ENCODE data around the gene CIITA. TPM values are rescaled to one million over a fixed set of nuclear protein-coding genes. Genes with fewer than 3 reads are reported as not detected.

CIITA gene
- total and polyA plus RNA-seq, 8 donors, result 1.8 to 39.7 (median 5.4) TPM

DNA sequence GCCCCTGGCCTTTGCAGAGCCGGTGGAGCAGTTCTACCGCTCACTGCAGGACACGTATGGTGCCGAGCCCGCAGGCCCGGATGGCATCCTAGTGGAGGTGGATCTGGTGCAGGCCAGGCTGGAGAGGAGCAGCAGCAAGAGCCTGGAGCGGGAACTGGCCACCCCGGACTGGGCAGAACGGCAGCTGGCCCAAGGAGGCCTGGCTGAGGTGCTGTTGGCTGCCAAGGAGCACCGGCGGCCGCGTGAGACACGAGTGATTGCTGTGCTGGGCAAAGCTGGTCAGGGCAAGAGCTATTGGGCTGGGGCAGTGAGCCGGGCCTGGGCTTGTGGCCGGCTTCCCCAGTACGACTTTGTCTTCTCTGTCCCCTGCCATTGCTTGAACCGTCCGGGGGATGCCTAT lies 29.5 kb downstream of the CIITA start:
- WGBS, 2 donors, result 91 to 93% methylated on average over 19 of the region's 19 CpGs
- Histone ChIP-seq H3K4me1 (no peaks in the 10 kb centered on the region), H3K27me3 (no peaks in the 10 kb centered on the region), H3K36me3 (peaks cover 0 to 5% (median 0%) of the 10 kb centered on the region in 3 donors), H3K9me3 (no peaks in the 10 kb centered on the region), H3K27ac (no peak overlapping the region), H3K4me3 (no peak overlapping the region)
- no peak for TF ChIP-seq CTCF (IDR thresholded peaks at IDR 0.05)
- FAIRE-seq, result no peak
- no peak for ATAC-seq
- intact Hi-C loops (cut with DNase I), result loop anchor here in 1 of 3 donors (10.0 kb wide), 1 partner anchor 62 kb away; no protein-coding TSS in a partner anchor
- DNase-seq, result no peak

DNA sequence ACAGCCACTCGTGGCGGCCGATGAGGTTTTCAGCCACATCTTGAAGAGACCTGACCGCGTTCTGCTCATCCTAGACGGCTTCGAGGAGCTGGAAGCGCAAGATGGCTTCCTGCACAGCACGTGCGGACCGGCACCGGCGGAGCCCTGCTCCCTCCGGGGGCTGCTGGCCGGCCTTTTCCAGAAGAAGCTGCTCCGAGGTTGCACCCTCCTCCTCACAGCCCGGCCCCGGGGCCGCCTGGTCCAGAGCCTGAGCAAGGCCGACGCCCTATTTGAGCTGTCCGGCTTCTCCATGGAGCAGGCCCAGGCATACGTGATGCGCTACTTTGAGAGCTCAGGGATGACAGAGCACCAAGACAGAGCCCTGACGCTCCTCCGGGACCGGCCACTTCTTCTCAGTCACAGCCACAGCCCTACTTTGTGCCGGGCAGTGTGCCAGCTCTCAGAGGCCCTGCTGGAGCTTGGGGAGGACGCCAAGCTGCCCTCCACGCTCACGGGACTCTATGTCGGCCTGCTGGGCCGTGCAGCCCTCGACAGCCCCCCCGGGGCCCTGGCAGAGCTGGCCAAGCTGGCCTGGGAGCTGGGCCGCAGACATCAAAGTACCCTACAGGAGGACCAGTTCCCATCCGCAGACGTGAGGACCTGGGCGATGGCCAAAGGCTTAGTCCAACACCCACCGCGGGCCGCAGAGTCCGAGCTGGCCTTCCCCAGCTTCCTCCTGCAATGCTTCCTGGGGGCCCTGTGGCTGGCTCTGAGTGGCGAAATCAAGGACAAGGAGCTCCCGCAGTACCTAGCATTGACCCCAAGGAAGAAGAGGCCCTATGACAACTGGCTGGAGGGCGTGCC lies 30.1 kb downstream of the CIITA start:
- FAIRE-seq, result no peak

DNA sequence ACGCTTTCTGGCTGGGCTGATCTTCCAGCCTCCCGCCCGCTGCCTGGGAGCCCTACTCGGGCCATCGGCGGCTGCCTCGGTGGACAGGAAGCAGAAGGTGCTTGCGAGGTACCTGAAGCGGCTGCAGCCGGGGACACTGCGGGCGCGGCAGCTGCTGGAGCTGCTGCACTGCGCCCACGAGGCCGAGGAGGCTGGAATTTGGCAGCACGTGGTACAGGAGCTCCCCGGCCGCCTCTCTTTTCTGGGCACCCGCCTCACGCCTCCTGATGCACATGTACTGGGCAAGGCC lies 30.7 kb downstream of the CIITA start:
- Histone ChIP-seq H3K27ac (no peak overlapping the region), H3K36me3 (peaks cover 0 to 5% (median 0%) of the 10 kb centered on the region in 3 donors), H3K4me1 (no peaks in the 10 kb centered on the region), H3K27me3 (no peaks in the 10 kb centered on the region), H3K9me3 (no peaks in the 10 kb centered on the region), H3K4me3 (no peak overlapping the region)
- 91 to 95% methylated on average over 21 of the region's 21 CpGs for WGBS, 2 donors
- FAIRE-seq (no peak), ATAC-seq (no peak), DNase-seq (no peak)
- intact Hi-C loops (cut with DNase I), result loop anchor here in 1 of 3 donors (10.0 kb wide), 1 partner anchor 63 kb away; no protein-coding TSS in a partner anchor
- no peak for TF ChIP-seq CTCF (IDR thresholded peaks at IDR 0.05)

More for the DNA sequence above, 30.1 kb downstream of the CIITA start:
- H3K27me3 ChIP-seq, result no peaks in the 10 kb centered on the region
- intact Hi-C loops (cut with DNase I), result loop anchor here in 1 of 3 donors (10.0 kb wide), 1 partner anchor 62 kb away; no protein-coding TSS in a partner anchor
- peak in 1 of 4 donors; percentile 21 for ATAC-seq
- 88 to 93% methylated on average over 45 to 46 of the region's 46 CpGs for WGBS, 2 donors
- peaks cover 0 to 5% (median 0%) of the 10 kb centered on the region in 3 donors for H3K36me3 ChIP-seq
- H3K4me1 ChIP-seq, result no peaks in the 10 kb centered on the region
- no peaks in the 10 kb centered on the region for H3K9me3 ChIP-seq
- DNase-seq, result no peak
- no peak for TF ChIP-seq CTCF (IDR thresholded peaks at IDR 0.05)
- H3K27ac ChIP-seq, result no peak overlapping the region
- H3K4me3 ChIP-seq, result no peak overlapping the region

- no peak overlapping the region for H3K27ac ChIP-seq
- H3K9me3 ChIP-seq, result no peaks in the 10 kb centered on the region
- no peak overlapping the region for H3K4me3 ChIP-seq
- FAIRE-seq, result no peak
- H3K36me3 ChIP-seq, result peaks cover 0 to 5% (median 0%) of the 10 kb centered on the region in 3 donors
- DNase-seq, result no peak
- no peaks in the 10 kb centered on the region for H3K27me3 ChIP-seq
- no peak for TF ChIP-seq CTCF (IDR thresholded peaks at IDR 0.05)
- H3K4me1 ChIP-seq, result no peaks in the 10 kb centered on the region
- intact Hi-C loops (cut with DNase I), result loop anchor here in 1 of 3 donors (5.0 to 10.0 kb wide), 2 partner anchors 69 to 146 kb away; no protein-coding TSS in a partner anchor
- ATAC-seq, result no peak
These were observed 34.3 kb downstream of the CIITA start for GRCh38 chr16:10911267-10911666.

GRCh38 chr16:10916534-10916933 lies 39.5 kb downstream of the CIITA start:
- intact Hi-C loops (cut with DNase I), result loop anchor here in 1 of 3 donors (10.0 kb wide), 1 partner anchor 152 kb away; no protein-coding TSS in a partner anchor
- H3K36me3 ChIP-seq, result no peaks in the 10 kb centered on the region
- no peaks in the 10 kb centered on the region for H3K27me3 ChIP-seq
- H3K27ac ChIP-seq, result no peak overlapping the region
- H3K4me1 ChIP-seq, result no peaks in the 10 kb centered on the region
- ATAC-seq (no peak), DNase-seq (no peak), FAIRE-seq (no peak)
- WGBS, 2 donors, result 63 to 67% methylated on average over 3 of the region's 3 CpGs
- no peak for TF ChIP-seq CTCF (IDR thresholded peaks at IDR 0.05)
- no peaks in the 10 kb centered on the region for H3K9me3 ChIP-seq
- H3K4me3 ChIP-seq, result no peak overlapping the region

Measured in pancreas (tissue), 10 donors.